Epithelial cell of esophagus (primary cell): ENCODE data around the gene INA.

Experiments used
- DNase-seq: peaks from one replicate; pipeline ENCODE4 v3.0.0; 2010; ENCODE audit warnings: low read depth
- H3K4me3 ChIP-seq: 2 replicates; pipeline ENCODE4 v1.5.1; 2011; ENCODE audit warnings: mild to moderate bottlenecking, low read length, control low read depth
- CTCF ChIP-seq: IDR thresholded peaks from 2 replicates; pipeline ENCODE4 v1.5.1; 2011; ENCODE audit warnings: low read depth, mild to moderate bottlenecking, low read length, control low read depth, inconsistent platforms; ENCODE audit not compliant: insufficient read depth; ENCODE audit errors: missing control alignments

The INA gene

GRCh38 chr10:103276251-103276895 is 565 bp upstream of the INA start:
- no peak for DNase-seq
- no peak overlapping the region for H3K4me3 ChIP-seq

GRCh38 chr10:103277713-103278536 is 987 bp downstream of the INA start:
- DNase-seq = no peak
- TF ChIP-seq CTCF = no peak
- no peak overlapping the region for H3K4me3 ChIP-seq

More at GRCh38 chr10:103276251-103276895, 565 bp upstream of the INA start:
- no peak for TF ChIP-seq CTCF

GRCh38 chr10:103278537-103278823 is 1.5 kb downstream of the INA start:
- no peak for DNase-seq
- no peak for TF ChIP-seq CTCF
- H3K4me3 ChIP-seq = no peak overlapping the region

- peak; percentile 61 for DNase-seq
- TF ChIP-seq CTCF = no peak
- H3K4me3 ChIP-seq = no peak overlapping the region
These were observed 1.9 kb downstream of the INA start for GRCh38 chr10:103278862-103279298.

GRCh38 chr10:103280031-103280430 is 3.1 kb downstream of the INA start:
- no peak for TF ChIP-seq CTCF
- DNase-seq = no peak

GRCh38 chr10:103280506-103280905 is 3.6 kb downstream of the INA start:
- TF ChIP-seq CTCF = no peak
- DNase-seq = no peak
- no peak overlapping the region for H3K4me3 ChIP-seq

More at GRCh38 chr10:103280031-103280430, 3.1 kb downstream of the INA start:
- H3K4me3 ChIP-seq = no peak overlapping the region
